NOMO-1 treated with dmso at 0.1 percent for 144 hours (cell line): ENCODE data around the gene CLTC.

ENCODE experiments used
- DNase-seq: peaks from one replicate; lab custom pipeline; 2025; ENCODE audit not compliant: unreplicated experiment; lab: John Stamatoyannopoulos, UW

CLTC gene

DNA sequence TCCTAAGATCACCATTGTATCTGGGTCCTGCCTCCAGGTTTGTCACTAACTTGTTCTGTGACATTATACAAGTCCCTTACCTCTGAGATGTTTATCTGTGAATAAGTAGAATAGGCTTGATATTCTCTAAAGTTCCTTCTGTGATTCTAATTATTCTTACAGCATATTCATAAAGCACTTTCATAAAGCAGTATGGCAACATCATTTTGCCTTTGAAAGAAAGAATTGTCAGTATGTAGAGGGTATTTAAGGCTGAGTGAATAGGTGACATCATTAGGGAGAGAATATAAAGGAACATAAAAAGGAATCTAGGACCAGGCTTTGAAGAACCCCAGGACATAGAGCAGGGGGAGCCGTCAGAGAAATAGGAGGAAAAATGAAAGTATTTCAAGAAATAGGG is 103.3 kb downstream of the CLTC start:
- no peak for DNase-seq

GRCh38 chr17:59723607-59724006 is 103.9 kb downstream of the CLTC start:
- no peak for DNase-seq

DNA sequence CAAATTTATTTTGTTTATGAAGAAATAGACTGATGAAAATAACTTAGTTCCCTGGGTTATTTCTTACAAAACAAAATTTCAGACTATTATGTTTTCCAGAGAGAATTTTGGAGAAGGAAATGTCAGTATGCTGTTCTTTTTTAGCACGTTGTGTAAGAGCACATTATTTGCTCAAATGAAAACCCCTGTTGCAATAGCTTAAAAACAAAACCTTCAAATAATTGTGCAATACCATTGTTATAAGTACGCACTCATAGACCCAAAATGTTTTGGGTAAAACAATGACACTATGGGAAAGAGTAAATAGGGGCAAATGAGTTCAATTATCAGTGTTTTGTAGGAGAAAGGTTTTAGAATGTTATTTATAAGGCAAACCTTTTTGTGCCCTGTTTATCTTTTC is 106.0 kb downstream of the CLTC start:
- DNase-seq, result peak; percentile 54

GRCh38 chr17:59727817-59728533 is 108.3 kb downstream of the CLTC start:
- no peak for DNase-seq

- DNase-seq, result no peak
These were observed 110.7 kb downstream of the CLTC start for GRCh38 chr17:59730268-59730834.

DNA sequence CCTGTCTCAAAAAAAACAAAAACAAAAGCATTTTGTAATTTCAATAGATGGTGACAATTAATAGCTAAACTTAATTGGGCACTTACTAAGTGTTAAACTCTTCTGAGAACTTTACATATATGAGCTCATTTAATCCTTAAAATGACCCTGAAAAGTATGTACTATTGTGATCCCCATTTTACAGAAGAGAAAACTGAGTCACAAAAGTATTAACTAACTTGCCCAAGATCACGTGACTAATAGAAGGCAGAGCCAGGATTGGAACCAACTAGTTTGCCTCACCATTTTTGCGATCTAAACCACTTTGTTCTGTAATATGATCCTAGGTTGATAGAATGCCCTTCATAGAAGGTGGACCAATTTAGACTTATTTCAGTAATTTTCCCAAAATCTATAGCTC is 114.0 kb downstream of the CLTC start:
- DNase-seq, result no peak

- DNase-seq, result no peak
These were observed 114.5 kb downstream of the CLTC start for GRCh38 chr17:59734226-59734625.

GRCh38 chr17:59737324-59737723 is 117.6 kb downstream of the CLTC start:
- DNase-seq, result no peak

- DNase-seq, result no peak
These were observed 124.1 kb downstream of the CLTC start for GRCh38 chr17:59743842-59744241.

- no peak for DNase-seq
These were observed 125.3 kb downstream of the CLTC start for GRCh38 chr17:59745040-59745439.
